HepG2 (cell line): Measurements from ENCODE around the gene SARNP. TPM values are rescaled to one million over a fixed set of nuclear protein-coding genes. Genes with fewer than 3 reads are reported as not detected.

Experiments
- ATAD3A ChIP-seq: sonication (generic); formaldehyde crosslinking; IDR thresholded peaks from 2 replicates; pipeline ENCODE4 v1.4.0; 2020; ENCODE audit warnings: missing genetic modification reagents
- CBFB ChIP-seq: sonication (generic); formaldehyde crosslinking; IDR thresholded peaks from 2 replicates; pipeline ENCODE4 v1.4.0; 2020; ENCODE audit warnings: missing genetic modification reagents
- CENPX ChIP-seq: sonication (generic); formaldehyde crosslinking; IDR thresholded peaks from 2 replicates; pipeline ENCODE4 v1.9.0; 2021; ENCODE audit warnings: mild to moderate bottlenecking, missing genetic modification reagents, moderate library complexity
- KLF11 ChIP-seq: IDR thresholded peaks from 2 replicates; pipeline ENCODE4 v1.6.1; 2016; ENCODE audit warnings: missing compliant biosample characterization
- PLSCR1 ChIP-seq: sonication (generic); formaldehyde crosslinking; IDR thresholded peaks from 2 replicates; pipeline ENCODE4 v1.5.0; 2020; ENCODE audit warnings: missing genetic modification reagents, mild to moderate bottlenecking, borderline replicate concordance
- RBM39 ChIP-seq: fragments of 200-400 bp; formaldehyde crosslinking; IDR thresholded peaks from one replicate; pipeline ENCODE4 v1.6.1; 2018; ENCODE audit warnings: antibody characterized with exemption, mild to moderate bottlenecking, low read depth, low read length; ENCODE audit not compliant: poor library complexity, severe bottlenecking
- SATB2 ChIP-seq: sonication (generic); formaldehyde crosslinking; IDR thresholded peaks from 2 replicates; pipeline ENCODE4 v1.5.0; 2020; ENCODE audit warnings: missing genetic modification reagents
- SOX5 ChIP-seq: IDR thresholded peaks from 2 replicates; pipeline ENCODE4 v1.6.1; 2016; ENCODE audit warnings: borderline replicate concordance
- SYNCRIP ChIP-seq: fragments of 200-400 bp; formaldehyde crosslinking; IDR thresholded peaks from 2 replicates; pipeline ENCODE4 v1.6.1; 2018; ENCODE audit warnings: mild to moderate bottlenecking, low read depth, low read length; ENCODE audit not compliant: insufficient read depth
- TSC22D2 ChIP-seq: sonication (generic); formaldehyde crosslinking; IDR thresholded peaks from 2 replicates; pipeline ENCODE4 v1.5.1; 2020; ENCODE audit warnings: missing genetic modification reagents, mild to moderate bottlenecking, borderline replicate concordance
- USF2 ChIP-seq, 2 experiments: sonication (generic) in 1 of 2; formaldehyde crosslinking in 1 of 2; IDR thresholded peaks; 2 replicates each; pipeline versions ENCODE4 v1.5.1 to v1.6.1; 2011 to 2020; ENCODE audit warnings: borderline replicate concordance in 1 of 2, low read depth in 1 of 2, low read length in 1 of 2, mild to moderate bottlenecking in 1 of 2, missing genetic modification reagents in 1 of 2, moderate library complexity in 1 of 2
- YY1 ChIP-seq: IDR thresholded peaks from 2 replicates; pipeline ENCODE4 v1.6.1; 2011; ENCODE audit warnings: low read length, low read depth, moderate library complexity, mild to moderate bottlenecking; ENCODE audit not compliant: insufficient read depth, insufficient replicate concordance
- ZBTB10 ChIP-seq: sonication (generic); formaldehyde crosslinking; IDR thresholded peaks from 2 replicates; pipeline ENCODE4 v1.4.0; 2020; ENCODE audit warnings: missing genetic modification reagents, borderline replicate concordance
- ZBTB43 ChIP-seq: sonication (generic); formaldehyde crosslinking; conservative IDR thresholded peaks from 2 replicates; pipeline ENCODE4 v1.4.0; 2020; ENCODE audit warnings: missing genetic modification reagents
- ZNF329 ChIP-seq: sonication (generic); formaldehyde crosslinking; IDR thresholded peaks from 2 replicates; pipeline ENCODE4 v1.9.0; 2021; ENCODE audit warnings: low read depth, mild to moderate bottlenecking, missing genetic modification reagents
- ZNF781 ChIP-seq: sonication (generic); formaldehyde crosslinking; IDR thresholded peaks from 2 replicates; pipeline ENCODE4 v1.5.1; 2020; ENCODE audit warnings: borderline replicate concordance, mild to moderate bottlenecking, missing genetic modification reagents; ENCODE audit errors: not compliant biosample characterization
- polyA plus RNA-seq, 8 experiments: library from polyadenylated mRNA; depleted of rRNA in 3 of 8; stranded (reverse) in 7 of 8; unstranded in 1 of 8; fragments of >200 nt; fragmentation: Illumina TruSeq in 4 of 8; extraction: Trizol in 4 of 8; gene quantifications; 2 replicates each; pipeline versions ENCODE4 v1.2.1 to v1.2.3, GENCODE V29; 2011 to 2016; ENCODE audit warnings: low read depth in 4 of 8, missing spikeins in 1 of 8, mixed read lengths in 1 of 8; ENCODE audit not compliant: insufficient read depth in 1 of 8
- total RNA-seq, 5 experiments: library from RNA; depleted of rRNA; stranded (reverse); fragments of >200 nt; fragmentation: Illumina TruSeq; extraction: Trizol; gene quantifications; 2 replicates each; pipeline ENCODE4 v1.2.3, GENCODE V29; 2016; ENCODE audit warnings: low read depth in 1 of 5
- TF ChIP-seq, protein P1 (sequence below): sonication (generic); formaldehyde crosslinking; IDR thresholded peaks from 2 replicates; pipeline ENCODE4 v1.4.0; 2020; ENCODE audit warnings: missing genetic modification reagents, borderline replicate concordance

SARNP gene
- total and polyA plus RNA-seq, 2 of the 13 experiments (the other 11 are each of a cell fraction or from before 2014, with no cell fraction given), result 59.0 to 95.4 TPM

DNA sequence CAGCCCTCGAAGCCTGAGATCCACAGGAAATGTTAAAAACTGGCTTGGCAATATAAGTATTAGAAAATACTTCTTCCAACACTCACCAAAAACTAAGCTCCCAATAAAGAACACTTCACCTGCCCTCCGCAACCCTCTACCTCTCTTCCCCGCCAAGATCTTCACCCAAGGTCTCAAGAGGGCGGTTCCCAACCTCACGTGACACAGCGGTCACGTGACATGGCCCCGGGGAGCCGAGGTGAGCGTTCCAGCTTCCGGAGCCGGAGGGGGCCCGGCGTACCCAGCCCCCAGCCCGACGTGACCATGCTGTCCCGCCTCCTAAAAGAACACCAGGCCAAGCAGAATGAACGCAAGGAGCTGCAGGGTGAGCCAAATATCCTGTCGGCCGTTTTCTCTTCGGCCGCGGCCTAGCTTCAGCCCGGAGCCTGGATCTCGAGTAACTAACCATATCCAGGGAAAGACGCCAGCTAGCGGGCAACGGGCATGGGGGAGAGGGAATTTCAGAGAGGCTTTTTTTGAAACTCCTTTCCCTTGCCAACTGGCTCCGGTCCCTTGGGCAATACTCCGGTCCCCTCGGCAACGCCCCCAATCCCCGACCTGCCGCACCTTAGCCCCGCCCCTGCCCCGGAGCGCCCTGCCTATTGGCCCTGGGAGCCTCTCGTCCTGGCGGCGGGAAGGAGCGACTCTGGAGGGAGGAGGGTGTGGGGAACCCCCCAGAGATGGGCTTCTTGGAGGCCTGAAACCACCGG lies 101.5 kb downstream of the SARNP start, which contains the start of gene BLOC1S1 (continued):
- peak; percentile 77; the same call in 1 of the 2 replicates for TF ChIP-seq KLF11
- no peak for TF ChIP-seq SYNCRIP
- TF ChIP-seq ZNF329 (CRISPR knock-in tag), result 0 out of 2 replicates have a peak, but pooled peaks have one; percentile 29
- TF ChIP-seq CBFB (CRISPR knock-in tag), result peak; percentile 84
- no peak for TF ChIP-seq ZBTB10 (CRISPR knock-in tag)
- no peak for TF ChIP-seq ATAD3A
- peak; percentile 45 for TF ChIP-seq YY1
- TF ChIP-seq, protein P1, sequence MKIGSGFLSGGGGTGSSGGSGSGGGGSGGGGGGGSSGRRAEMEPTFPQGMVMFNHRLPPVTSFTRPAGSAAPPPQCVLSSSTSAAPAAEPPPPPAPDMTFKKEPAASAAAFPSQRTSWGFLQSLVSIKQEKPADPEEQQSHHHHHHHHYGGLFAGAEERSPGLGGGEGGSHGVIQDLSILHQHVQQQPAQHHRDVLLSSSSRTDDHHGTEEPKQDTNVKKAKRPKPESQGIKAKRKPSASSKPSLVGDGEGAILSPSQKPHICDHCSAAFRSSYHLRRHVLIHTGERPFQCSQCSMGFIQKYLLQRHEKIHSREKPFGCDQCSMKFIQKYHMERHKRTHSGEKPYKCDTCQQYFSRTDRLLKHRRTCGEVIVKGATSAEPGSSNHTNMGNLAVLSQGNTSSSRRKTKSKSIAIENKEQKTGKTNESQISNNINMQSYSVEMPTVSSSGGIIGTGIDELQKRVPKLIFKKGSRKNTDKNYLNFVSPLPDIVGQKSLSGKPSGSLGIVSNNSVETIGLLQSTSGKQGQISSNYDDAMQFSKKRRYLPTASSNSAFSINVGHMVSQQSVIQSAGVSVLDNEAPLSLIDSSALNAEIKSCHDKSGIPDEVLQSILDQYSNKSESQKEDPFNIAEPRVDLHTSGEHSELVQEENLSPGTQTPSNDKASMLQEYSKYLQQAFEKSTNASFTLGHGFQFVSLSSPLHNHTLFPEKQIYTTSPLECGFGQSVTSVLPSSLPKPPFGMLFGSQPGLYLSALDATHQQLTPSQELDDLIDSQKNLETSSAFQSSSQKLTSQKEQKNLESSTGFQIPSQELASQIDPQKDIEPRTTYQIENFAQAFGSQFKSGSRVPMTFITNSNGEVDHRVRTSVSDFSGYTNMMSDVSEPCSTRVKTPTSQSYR, result peak; percentile 68
- TF ChIP-seq SOX5, result peak; percentile 45; the same call in 1 of the 2 replicates
- no peak for TF ChIP-seq SATB2 (CRISPR knock-in tag)
- TF ChIP-seq USF2 (IDR thresholded peaks at IDR 0.05; ENCODE audit: low read depth, low read length), result peak; percentile 100
- peak; percentile 100; the same call in 1 of the 2 replicates for TF ChIP-seq USF2 (CRISPR knock-in tag; IDR thresholded peaks at IDR 0.05; ENCODE audit: borderline replicate concordance)
- TF ChIP-seq CENPX (CRISPR knock-in tag), result no peak
- TF ChIP-seq PLSCR1 (CRISPR knock-in tag), result no peak
- no peak for TF ChIP-seq ZBTB43 (CRISPR knock-in tag)
- 0 out of 2 replicates have a peak, but pooled peaks have one; percentile 42 for TF ChIP-seq TSC22D2 (CRISPR knock-in tag)
- peak; percentile 35 for TF ChIP-seq RBM39
- TF ChIP-seq ZNF781 (CRISPR knock-in tag), result no peak
